Panc1 (cell line): ENCODE results near the gene IRAK4. TPM values are rescaled to one million over a fixed set of nuclear protein-coding genes. Genes with fewer than 3 reads are reported as not detected.

Source experiments
- ATAC-seq: fragments of 200-7000 bp; cut with Tn5 transposase; 2 replicates; pipeline ENCODE4 v1.9.1; 2020; ENCODE audit warnings: mild to moderate bottlenecking, moderate library complexity
- Bru-seq: library from RNA; stranded (reverse); fragments of 400-500 nt; gene quantifications from one replicate; lab custom pipeline; 2021; lab: Mats Ljungman, UMichigan
- BruChase-seq, 2 experiments: library from RNA; stranded (reverse); fragments of 400-500 nt; gene quantifications; one replicate each; lab custom pipeline; 2021; lab: Mats Ljungman, UMichigan
- BruUV-seq: library from RNA; stranded (reverse); fragments of 400-500 nt; replicated peaks from 2 replicates; lab custom pipeline; 2021; lab: Mats Ljungman, UMichigan
- CTCF ChIA-PET: fragments of 300-600 bp; sonication (Branson Sonifier 250); formaldehyde crosslinking; loops from one replicate; lab custom pipeline; 2022; ENCODE audit warnings: antibody characterized with exemption; lab: Charles Lee
- POLR2A ChIA-PET: fragments of 300-600 bp; sonication (Branson Sonifier 250); formaldehyde crosslinking; loops from one replicate; lab custom pipeline; 2022; ENCODE audit warnings: antibody characterized with exemption; lab: Charles Lee
- DNase-seq: peaks from one replicate; pipeline ENCODE4 v3.0.0-alpha.2; 2010; ENCODE audit warnings: low read depth, low spot score
- H3K27ac ChIP-seq: 2 replicates; pipeline ENCODE4 v1.5.1; 2011; ENCODE audit warnings: mild to moderate bottlenecking, low read length, inconsistent platforms
- H3K27me3 ChIP-seq: fragments of 200-500 bp; sonication (Bioruptor generic); 2 replicates; pipeline ENCODE4 v1.6.0; 2014; ENCODE audit warnings: low read length, inconsistent platforms; ENCODE audit not compliant: control insufficient read depth, insufficient read depth
- H3K36me3 ChIP-seq: fragments of 200-500 bp; sonication (Bioruptor generic); 2 replicates; pipeline ENCODE4 v1.5.1; 2014; ENCODE audit warnings: inconsistent platforms, mild to moderate bottlenecking, low read length, moderate library complexity; ENCODE audit not compliant: control insufficient read depth, insufficient read depth
- H3K4me1 ChIP-seq: 2 replicates; pipeline ENCODE4 v1.5.1; 2011; ENCODE audit warnings: inconsistent platforms, mild to moderate bottlenecking, low read length, moderate library complexity; ENCODE audit not compliant: control insufficient read depth, insufficient read depth
- H3K4me3 ChIP-seq, 2 experiments: 2 replicates each; pipeline ENCODE4 v1.5.1; 2011 to 2012; ENCODE audit warnings: low read depth in 2 of 2, low read length in 2 of 2, mild to moderate bottlenecking in 2 of 2, inconsistent platforms in 1 of 2, moderate library complexity in 1 of 2
- H3K9me3 ChIP-seq: fragments of 200-500 bp; sonication (Bioruptor generic); 2 replicates; pipeline ENCODE4 v1.5.1; 2014; ENCODE audit warnings: low read depth, mild to moderate bottlenecking, inconsistent platforms, low read length, moderate library complexity; ENCODE audit not compliant: control insufficient read depth, insufficient read depth
- POLR2AphosphoS5 ChIP-seq: IDR thresholded peaks from 2 replicates; pipeline ENCODE4 v1.6.1; 2012; ENCODE audit warnings: mild to moderate bottlenecking, low read depth, low read length, moderate library complexity
- REST ChIP-seq, 2 experiments: IDR thresholded peaks; 2 replicates each; pipeline ENCODE4 v1.6.1; 2011 to 2012; ENCODE audit warnings: low read depth in 2 of 2, control low read depth in 1 of 2, low read length in 1 of 2, mild to moderate bottlenecking in 1 of 2, moderate library complexity in 1 of 2; ENCODE audit not compliant: insufficient read depth in 1 of 2
- SIN3A ChIP-seq: IDR thresholded peaks from 2 replicates; pipeline ENCODE4 v1.6.1; 2012; ENCODE audit warnings: low read depth, mild to moderate bottlenecking, low read length, moderate library complexity, borderline replicate concordance; ENCODE audit not compliant: insufficient read depth
- TCF7L2 ChIP-seq: IDR thresholded peaks from 2 replicates; pipeline ENCODE4 v1.6.1; 2011; ENCODE audit warnings: mild to moderate bottlenecking, low read depth, low read length, inconsistent platforms
- in situ Hi-C: cut with HindIII; loops from 2 replicates; pipeline ENCODE4 v1.10.0; 2016; ENCODE audit warnings: low sequenced_read_pairs, low pct_unique_long_range_greater_than_20kb
- intact Hi-C: fragments of 100-400 bp; cut with micrococcal nuclease; formaldehyde crosslinking; loops from one replicate; pipeline ENCODE4 v1.10.0; 2022; ENCODE audit not compliant: unreplicated experiment
- long read RNA-seq: library from polyadenylated mRNA; unstranded; transcript quantifications from one replicate; pipeline ENCODE4 v2.0.0, GENCODE V29; 2021; ENCODE audit not compliant: unreplicated experiment
- polyA plus RNA-seq: library from polyadenylated mRNA; unstranded; fragments of >200 nt; gene quantifications from one replicate; pipeline ENCODE4 v1.2.1, GENCODE V29; 2012; ENCODE audit warnings: missing spikeins; ENCODE audit not compliant: insufficient read length
- total RNA-seq: library from RNA; stranded (reverse); gene quantifications from one replicate; pipeline ENCODE4 v1.2.1, GENCODE V29; 2021; ENCODE audit not compliant: unreplicated experiment
- TF ChIP-seq, protein P1 (sequence below): fragments of 450-650 bp; IDR thresholded peaks from 2 replicates; pipeline ENCODE4 v1.5.1; 2017; ENCODE audit warnings: mild to moderate bottlenecking

Gene IRAK4
- total RNA-seq (11.3 TPM), Bru-seq, nascent RNA (percentile 64 among the genes with signal in this experiment), BruChase-seq, experiment 1, labeled RNA remaining after a 2-hour chase (percentile 67 among the genes with signal in this experiment), BruChase-seq, experiment 2, labeled RNA remaining after a 6-hour chase (percentile 71 among the genes with signal in this experiment)
- 6.6 TPM for polyA plus RNA-seq
- long read RNA-seq, full-length matches to known transcripts, result 8 of 16 reads
- long read RNA-seq, partial matches to known transcripts, result 3 of 16 reads
- long read RNA-seq, other reads (novel, unspliced or antisense), result 5 of 16 reads

- no TSS peak for BruUV-seq
- H3K9me3 ChIP-seq, result no peaks in the 10 kb centered on the region
- intact Hi-C loops (loop anchor here (5.0 kb wide), 1 partner anchor 123 kb away; no protein-coding TSS in a partner anchor), in situ Hi-C loops (no loop called here)
- peak within 1 kb of the TSS; percentile 86 for H3K27ac ChIP-seq
- ATAC-seq (peak; percentile 99), DNase-seq (peak; percentile 89)
- TF ChIP-seq, protein P1, sequence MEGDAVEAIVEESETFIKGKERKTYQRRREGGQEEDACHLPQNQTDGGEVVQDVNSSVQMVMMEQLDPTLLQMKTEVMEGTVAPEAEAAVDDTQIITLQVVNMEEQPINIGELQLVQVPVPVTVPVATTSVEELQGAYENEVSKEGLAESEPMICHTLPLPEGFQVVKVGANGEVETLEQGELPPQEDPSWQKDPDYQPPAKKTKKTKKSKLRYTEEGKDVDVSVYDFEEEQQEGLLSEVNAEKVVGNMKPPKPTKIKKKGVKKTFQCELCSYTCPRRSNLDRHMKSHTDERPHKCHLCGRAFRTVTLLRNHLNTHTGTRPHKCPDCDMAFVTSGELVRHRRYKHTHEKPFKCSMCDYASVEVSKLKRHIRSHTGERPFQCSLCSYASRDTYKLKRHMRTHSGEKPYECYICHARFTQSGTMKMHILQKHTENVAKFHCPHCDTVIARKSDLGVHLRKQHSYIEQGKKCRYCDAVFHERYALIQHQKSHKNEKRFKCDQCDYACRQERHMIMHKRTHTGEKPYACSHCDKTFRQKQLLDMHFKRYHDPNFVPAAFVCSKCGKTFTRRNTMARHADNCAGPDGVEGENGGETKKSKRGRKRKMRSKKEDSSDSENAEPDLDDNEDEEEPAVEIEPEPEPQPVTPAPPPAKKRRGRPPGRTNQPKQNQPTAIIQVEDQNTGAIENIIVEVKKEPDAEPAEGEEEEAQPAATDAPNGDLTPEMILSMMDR, result peak; percentile 32
- TF ChIP-seq REST (IDR thresholded peaks at IDR 0.05; ENCODE audit: insufficient read depth in 1 of 2, low read depth in 2 of 2, low read length in 1 of 2) (no peak), TCF7L2 (peak; percentile 97), SIN3A (no peak), POLR2AphosphoS5 (peak; percentile 60; the same call in 1 of the 2 replicates)
- ChIA-PET POLR2A (no interaction called here), CTCF (interaction anchor here (0.8 kb wide), 1 partner anchor 124 kb away, joined by 3 read pairs; no protein-coding TSS in a partner anchor)
- peak within 1 kb of the TSS; percentile 85 to 90 for H3K4me3 ChIP-seq
- H3K4me1 ChIP-seq, result peaks cover 10% of the 10 kb centered on the region
- no peaks in the 10 kb centered on the region for H3K27me3 ChIP-seq
- no peaks in the 10 kb centered on the region; the same call in 1 of the 2 replicates for H3K36me3 ChIP-seq
These were observed at the start of gene IRAK4, which contains the start of gene PUS7L for GRCh38 chr12:43758728-43759563. IRAK4 (plus strand) TSS chr12:43758951; CDS start chr12:43768112, 9,161 bp downstream. PUS7L (minus strand) TSS chr12:43758790; CDS start chr12:43755245, 3,545 bp downstream.

DNA sequence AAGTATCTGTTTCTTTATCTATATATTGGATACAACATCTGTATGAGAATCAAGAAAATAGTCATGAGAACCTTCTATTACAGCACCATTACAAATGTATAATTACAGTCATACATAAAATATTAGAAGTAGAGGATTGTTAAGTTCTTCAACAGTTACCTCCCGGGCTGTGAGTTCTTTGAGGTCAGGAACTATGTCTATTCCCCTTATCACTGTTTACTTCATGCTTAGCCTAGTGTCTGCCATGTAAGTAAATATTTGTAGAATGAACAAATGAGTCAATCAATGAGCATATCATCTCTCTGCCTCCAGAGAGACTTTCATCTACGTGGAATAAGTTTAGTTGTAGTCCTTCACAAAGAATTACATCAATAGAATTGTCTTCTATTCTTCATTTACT is 47.4 kb upstream of the IRAK4 start:
- in situ Hi-C loops, result no loop called here
- intact Hi-C loops, result no loop called here
- no peak for DNase-seq
- ATAC-seq, result no peak
- Histone ChIP-seq H3K9me3 (no peaks in the 10 kb centered on the region), H3K27ac (no peak overlapping the region), H3K36me3 (no peaks in the 10 kb centered on the region), H3K4me1 (no peaks in the 10 kb centered on the region), H3K27me3 (no peaks in the 10 kb centered on the region), H3K4me3 (no peak overlapping the region)
- no TSS peak for BruUV-seq
- CTCF ChIA-PET, result no interaction called here
- POLR2A ChIA-PET, result no interaction called here
- no peak for TF ChIP-seq REST (IDR thresholded peaks at IDR 0.05; ENCODE audit: insufficient read depth in 1 of 2, low read depth in 2 of 2, low read length in 1 of 2)
- no peak for TF ChIP-seq TCF7L2
- TF ChIP-seq POLR2AphosphoS5, result no peak
- TF ChIP-seq SIN3A, result no peak
- TF ChIP-seq, protein P1, result no peak
